Measurements from ENCODE around the gene FKBP1C. TPM values are rescaled to one million over a fixed set of nuclear protein-coding genes. Genes with fewer than 3 reads are reported as not detected.

Gene FKBP1C
- total RNA-seq, 1 donor: 1.1 TPM

DNA sequence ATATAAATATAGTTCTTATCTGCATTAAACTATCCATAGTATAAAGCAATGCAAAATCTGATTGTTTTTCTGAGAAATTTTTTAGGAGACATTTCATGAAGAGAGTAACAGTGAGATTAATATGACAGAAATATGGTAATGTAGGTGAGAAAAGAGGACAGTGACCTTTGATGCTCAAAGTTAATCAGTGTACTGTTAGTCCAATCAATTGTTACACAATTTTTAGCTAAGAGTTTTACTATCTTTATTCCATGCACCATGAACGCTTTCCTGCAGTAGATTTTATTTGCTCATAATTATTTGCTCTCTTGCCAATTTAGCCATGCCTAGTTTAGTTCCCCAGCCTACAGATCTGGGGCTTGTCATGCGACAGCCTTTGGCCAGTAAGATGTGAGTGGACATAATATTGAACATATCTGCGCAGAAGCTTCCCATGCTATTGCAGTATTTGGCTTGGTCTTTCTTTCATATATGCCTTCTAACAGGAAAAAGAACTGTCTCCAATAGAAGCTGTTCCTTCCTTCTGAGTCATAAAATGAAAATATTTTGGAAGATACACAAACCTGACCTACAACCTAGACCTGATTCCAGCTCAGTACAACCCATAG lies 38.7 kb downstream of the FKBP1C start:
- H4K20me1 ChIP-seq (ENCODE audit: insufficient read depth, low read length): no peaks in the 10 kb centered on the region
- H3K4me3 ChIP-seq (ENCODE audit: insufficient read depth, low read length): no peak overlapping the region
- no peaks in the 10 kb centered on the region for H3K79me2 ChIP-seq (ENCODE audit: insufficient read depth, low read length)
- no peak overlapping the region for H3K27ac ChIP-seq (ENCODE audit: low read depth, low read length)
- H3K4me1 ChIP-seq (ENCODE audit: insufficient read depth, low read length): no peaks in the 10 kb centered on the region
- no peaks in the 10 kb centered on the region for H3K9me3 ChIP-seq (ENCODE audit: low read depth, low read length)
- no peak for DNase-seq (ENCODE audit: insufficient read length, low spot score, missing footprints)
- TF ChIP-seq, protein P1, sequence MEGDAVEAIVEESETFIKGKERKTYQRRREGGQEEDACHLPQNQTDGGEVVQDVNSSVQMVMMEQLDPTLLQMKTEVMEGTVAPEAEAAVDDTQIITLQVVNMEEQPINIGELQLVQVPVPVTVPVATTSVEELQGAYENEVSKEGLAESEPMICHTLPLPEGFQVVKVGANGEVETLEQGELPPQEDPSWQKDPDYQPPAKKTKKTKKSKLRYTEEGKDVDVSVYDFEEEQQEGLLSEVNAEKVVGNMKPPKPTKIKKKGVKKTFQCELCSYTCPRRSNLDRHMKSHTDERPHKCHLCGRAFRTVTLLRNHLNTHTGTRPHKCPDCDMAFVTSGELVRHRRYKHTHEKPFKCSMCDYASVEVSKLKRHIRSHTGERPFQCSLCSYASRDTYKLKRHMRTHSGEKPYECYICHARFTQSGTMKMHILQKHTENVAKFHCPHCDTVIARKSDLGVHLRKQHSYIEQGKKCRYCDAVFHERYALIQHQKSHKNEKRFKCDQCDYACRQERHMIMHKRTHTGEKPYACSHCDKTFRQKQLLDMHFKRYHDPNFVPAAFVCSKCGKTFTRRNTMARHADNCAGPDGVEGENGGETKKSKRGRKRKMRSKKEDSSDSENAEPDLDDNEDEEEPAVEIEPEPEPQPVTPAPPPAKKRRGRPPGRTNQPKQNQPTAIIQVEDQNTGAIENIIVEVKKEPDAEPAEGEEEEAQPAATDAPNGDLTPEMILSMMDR (IDR thresholded peaks at IDR 0.05; ENCODE audit: extremely low read depth, low read depth, low read length): no peak
- H2AFZ ChIP-seq (ENCODE audit: low read length): no peak overlapping the region
- no peak overlapping the region for H3K4me2 ChIP-seq (ENCODE audit: insufficient read depth, low read length)
- no peaks in the 10 kb centered on the region for H3K36me3 ChIP-seq (ENCODE audit: insufficient read depth, low read length)
- no peaks in the 10 kb centered on the region for H3K27me3 ChIP-seq (ENCODE audit: insufficient read depth, low read length)

DNA sequence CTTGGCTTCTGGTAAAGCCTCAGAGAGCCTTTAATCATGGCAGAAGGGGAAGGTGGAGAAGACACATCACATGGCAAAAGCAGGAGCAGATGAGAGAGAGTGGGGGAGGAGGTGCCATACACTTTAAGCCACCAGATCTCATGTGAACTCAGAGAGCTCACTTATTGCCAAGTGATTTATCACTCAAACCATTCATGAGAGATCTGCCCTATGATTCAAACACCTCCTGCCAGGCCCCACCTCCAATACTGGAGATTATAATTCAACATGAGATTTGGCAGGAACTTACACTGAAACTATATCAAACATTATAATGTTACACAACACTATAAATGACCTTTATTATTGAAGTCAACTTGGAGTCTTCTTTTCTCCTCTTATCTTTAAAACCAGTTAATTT lies 47.9 kb downstream of the FKBP1C start:
- Histone ChIP-seq H2AFZ (ENCODE audit: low read length) (no peak overlapping the region), H4K20me1 (ENCODE audit: insufficient read depth, low read length) (no peaks in the 10 kb centered on the region), H3K4me3 (ENCODE audit: insufficient read depth, low read length) (no peak overlapping the region), H3K79me2 (ENCODE audit: insufficient read depth, low read length) (no peaks in the 10 kb centered on the region), H3K27me3 (ENCODE audit: insufficient read depth, low read length) (no peaks in the 10 kb centered on the region), H3K27ac (ENCODE audit: low read depth, low read length) (no peak overlapping the region), H3K4me2 (ENCODE audit: insufficient read depth, low read length) (no peak overlapping the region), H3K4me1 (ENCODE audit: insufficient read depth, low read length) (no peaks in the 10 kb centered on the region), H3K9me3 (ENCODE audit: low read depth, low read length) (no peaks in the 10 kb centered on the region), H3K36me3 (ENCODE audit: insufficient read depth, low read length) (no peaks in the 10 kb centered on the region)
- DNase-seq (ENCODE audit: insufficient read length, low spot score, missing footprints): no peak
- TF ChIP-seq, protein P1 (IDR thresholded peaks at IDR 0.05; ENCODE audit: extremely low read depth, low read depth, low read length): no peak

DNA sequence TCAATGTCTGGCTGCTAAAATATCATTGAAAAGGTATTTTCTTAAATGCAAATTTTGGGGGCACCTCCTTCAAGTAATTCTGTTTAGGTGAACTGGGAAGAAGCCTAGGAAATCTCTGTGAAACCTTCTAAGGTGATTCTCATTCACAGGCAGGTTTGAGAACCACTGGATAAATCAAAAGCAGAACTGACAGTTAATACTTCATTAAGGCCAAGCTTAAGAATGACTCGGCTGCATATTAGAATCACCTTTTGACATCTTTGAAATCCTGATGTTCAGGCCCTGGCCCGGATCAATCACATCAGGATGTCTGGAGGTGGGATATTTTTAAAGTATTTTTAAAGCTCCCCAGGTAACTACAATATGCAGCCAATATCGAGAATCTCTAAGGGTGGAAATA lies 50.6 kb downstream of the FKBP1C start:
- TF ChIP-seq, protein P1 (IDR thresholded peaks at IDR 0.05; ENCODE audit: extremely low read depth, low read depth, low read length): no peak
- Histone ChIP-seq H4K20me1 (ENCODE audit: insufficient read depth, low read length) (no peaks in the 10 kb centered on the region), H3K79me2 (ENCODE audit: insufficient read depth, low read length) (no peaks in the 10 kb centered on the region)

More for the DNA sequence above, 50.6 kb downstream of the FKBP1C start:
- H3K27ac ChIP-seq (ENCODE audit: low read depth, low read length): no peak overlapping the region
- H3K9me3 ChIP-seq (ENCODE audit: low read depth, low read length): no peaks in the 10 kb centered on the region
- H3K36me3 ChIP-seq (ENCODE audit: insufficient read depth, low read length): no peaks in the 10 kb centered on the region
- no peak overlapping the region for H2AFZ ChIP-seq (ENCODE audit: low read length)
- H3K27me3 ChIP-seq (ENCODE audit: insufficient read depth, low read length): no peaks in the 10 kb centered on the region
- DNase-seq (ENCODE audit: insufficient read length, low spot score, missing footprints): no peak
- H3K4me2 ChIP-seq (ENCODE audit: insufficient read depth, low read length): no peak overlapping the region
- H3K4me3 ChIP-seq (ENCODE audit: insufficient read depth, low read length): no peak overlapping the region
- H3K4me1 ChIP-seq (ENCODE audit: insufficient read depth, low read length): no peaks in the 10 kb centered on the region

Small RNA genes lying within 50 kb of the gene (small RNA-seq; reads per million reads assigned to genes)
- gene SPTLC1P3: not detected

Other genes starting within 250 kb of the FKBP1C start
- not detected in 2 replicates for gene LGSN, start 108.5 kb downstream of the FKBP1C start, total RNA-seq

All from osteoblast (primary cell).